PC-9 (cell line): ENCODE results near the gene SND1.

Source experiments
- CTCF ChIP-seq: fragments of 200-600 bp; sonication (generic); conservative IDR thresholded peaks from 2 replicates; pipeline ENCODE4 v1.6.1; 2017; ENCODE audit warnings: mixed run types, antibody characterized with exemption, mild to moderate bottlenecking, moderate library complexity
- EZH2 ChIP-seq: fragments of 200-600 bp; sonication (generic); IDR thresholded peaks from 2 replicates; pipeline ENCODE4 v1.8.0; 2017; ENCODE audit warnings: antibody characterized with exemption, low read depth

GRCh38 chr7:128003787-128004186 lies 351.8 kb downstream of the SND1 start:
- no peak for TF ChIP-seq CTCF
- TF ChIP-seq EZH2 = no peak
